ENCODE measurements around the gene FHOD3.

Gene FHOD3

DNA sequence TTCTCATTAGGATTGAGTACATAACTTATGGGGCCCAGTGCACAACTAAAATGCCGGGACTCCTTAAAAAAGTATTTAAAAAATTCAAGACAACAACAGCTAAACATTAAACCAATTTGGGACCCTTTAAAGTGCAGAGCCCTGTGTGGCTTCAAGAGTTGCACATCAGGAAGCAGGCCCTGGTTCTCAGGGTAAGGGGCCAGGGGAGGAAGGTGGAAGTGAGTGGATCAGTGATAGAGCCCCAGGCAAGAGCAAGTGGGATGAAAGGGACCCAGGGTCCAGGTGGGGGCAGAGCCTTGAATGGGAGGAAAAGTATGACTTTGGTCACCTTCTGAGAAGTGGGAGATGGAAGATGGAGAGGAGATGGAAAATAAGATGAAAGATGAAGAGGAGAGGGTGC is 2.3 kb upstream of the FHOD3 start:
- TF ChIP-seq, protein P1, sequence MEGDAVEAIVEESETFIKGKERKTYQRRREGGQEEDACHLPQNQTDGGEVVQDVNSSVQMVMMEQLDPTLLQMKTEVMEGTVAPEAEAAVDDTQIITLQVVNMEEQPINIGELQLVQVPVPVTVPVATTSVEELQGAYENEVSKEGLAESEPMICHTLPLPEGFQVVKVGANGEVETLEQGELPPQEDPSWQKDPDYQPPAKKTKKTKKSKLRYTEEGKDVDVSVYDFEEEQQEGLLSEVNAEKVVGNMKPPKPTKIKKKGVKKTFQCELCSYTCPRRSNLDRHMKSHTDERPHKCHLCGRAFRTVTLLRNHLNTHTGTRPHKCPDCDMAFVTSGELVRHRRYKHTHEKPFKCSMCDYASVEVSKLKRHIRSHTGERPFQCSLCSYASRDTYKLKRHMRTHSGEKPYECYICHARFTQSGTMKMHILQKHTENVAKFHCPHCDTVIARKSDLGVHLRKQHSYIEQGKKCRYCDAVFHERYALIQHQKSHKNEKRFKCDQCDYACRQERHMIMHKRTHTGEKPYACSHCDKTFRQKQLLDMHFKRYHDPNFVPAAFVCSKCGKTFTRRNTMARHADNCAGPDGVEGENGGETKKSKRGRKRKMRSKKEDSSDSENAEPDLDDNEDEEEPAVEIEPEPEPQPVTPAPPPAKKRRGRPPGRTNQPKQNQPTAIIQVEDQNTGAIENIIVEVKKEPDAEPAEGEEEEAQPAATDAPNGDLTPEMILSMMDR (IDR thresholded peaks at IDR 0.05; ENCODE audit: low read depth, low read length): no peak
- no peak overlapping the region for H3K4me3 ChIP-seq (ENCODE audit: low read depth, low read length)

- TF ChIP-seq, protein P1 (IDR thresholded peaks at IDR 0.05; ENCODE audit: low read depth, low read length): no peak
Observed at GRCh38 chr18:36295880-36296301, 1.6 kb upstream of the FHOD3 start.

GRCh38 chr18:36296650-36297416 is 680 bp upstream of the FHOD3 start:
- H3K4me3 ChIP-seq (ENCODE audit: low read depth, low read length): peak overlapping the region; percentile 75
- TF ChIP-seq, protein P1 (IDR thresholded peaks at IDR 0.05; ENCODE audit: low read depth, low read length): 0 out of 2 replicates have a peak, but pooled peaks have one; percentile 19

More at GRCh38 chr18:36295880-36296301, 1.6 kb upstream of the FHOD3 start:
- H3K4me3 ChIP-seq (ENCODE audit: low read depth, low read length): no peak overlapping the region

DNA sequence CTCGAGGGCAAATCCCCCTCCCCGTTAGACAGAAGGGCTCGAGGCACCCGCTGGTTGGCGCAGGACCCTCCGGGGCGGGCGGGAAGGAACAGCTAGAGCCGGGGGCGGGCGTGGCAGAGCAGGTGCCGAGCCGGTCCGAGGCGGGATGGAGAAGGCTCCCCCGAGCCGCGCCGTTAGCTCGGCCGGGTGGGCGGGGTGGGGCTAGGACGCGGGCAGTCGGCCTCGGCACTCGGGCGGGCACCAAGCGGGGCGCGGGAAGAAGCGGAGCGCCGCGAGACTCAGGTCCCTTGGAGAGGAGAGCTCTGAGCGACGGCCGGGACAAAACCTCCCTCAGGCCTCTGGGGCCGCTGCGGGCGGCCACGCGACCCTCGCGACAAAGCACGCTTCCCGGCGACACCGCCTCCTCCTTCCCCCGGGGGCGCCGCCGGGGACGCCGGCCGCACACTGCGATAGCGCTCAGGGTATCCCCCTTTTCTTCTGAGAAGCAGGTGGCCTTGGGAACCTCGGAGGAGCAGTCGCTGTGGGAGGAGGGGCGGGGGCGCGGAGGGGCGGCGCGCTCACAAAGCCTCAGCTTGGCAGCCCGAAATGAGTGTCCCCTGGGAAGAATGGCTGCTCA is 721 bp downstream of the FHOD3 start:
- H3K4me3 ChIP-seq (ENCODE audit: low read depth, low read length): peak overlapping the region; percentile 75
- TF ChIP-seq, protein P1 (IDR thresholded peaks at IDR 0.05; ENCODE audit: low read depth, low read length): no peak

GRCh38 chr18:36299015-36299414 is 1.5 kb downstream of the FHOD3 start:
- H3K4me3 ChIP-seq (ENCODE audit: low read depth, low read length): no peak overlapping the region
- TF ChIP-seq, protein P1 (IDR thresholded peaks at IDR 0.05; ENCODE audit: low read depth, low read length): no peak

DNA sequence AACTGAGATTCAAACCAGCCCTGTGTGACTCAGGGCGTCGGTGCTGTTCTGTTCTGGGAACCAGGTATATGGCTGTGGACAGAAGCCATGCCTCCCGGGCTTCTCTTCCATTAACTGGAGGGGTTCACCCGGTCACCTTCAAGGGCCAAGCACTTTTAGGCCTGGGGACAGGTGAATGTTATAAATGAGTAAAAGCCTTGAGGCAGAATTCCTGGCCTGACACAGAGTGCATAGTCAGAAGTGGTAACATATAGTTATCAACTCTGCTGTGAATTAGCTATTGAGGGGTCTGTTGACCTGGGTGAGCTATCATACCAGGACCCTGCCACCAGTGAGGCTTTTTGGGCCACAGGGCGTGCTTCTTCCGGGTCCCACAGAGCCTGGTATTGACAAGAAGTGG is 2.7 kb downstream of the FHOD3 start:
- TF ChIP-seq, protein P1 (IDR thresholded peaks at IDR 0.05; ENCODE audit: low read depth, low read length): no peak
- H3K4me3 ChIP-seq (ENCODE audit: low read depth, low read length): no peak overlapping the region

DNA sequence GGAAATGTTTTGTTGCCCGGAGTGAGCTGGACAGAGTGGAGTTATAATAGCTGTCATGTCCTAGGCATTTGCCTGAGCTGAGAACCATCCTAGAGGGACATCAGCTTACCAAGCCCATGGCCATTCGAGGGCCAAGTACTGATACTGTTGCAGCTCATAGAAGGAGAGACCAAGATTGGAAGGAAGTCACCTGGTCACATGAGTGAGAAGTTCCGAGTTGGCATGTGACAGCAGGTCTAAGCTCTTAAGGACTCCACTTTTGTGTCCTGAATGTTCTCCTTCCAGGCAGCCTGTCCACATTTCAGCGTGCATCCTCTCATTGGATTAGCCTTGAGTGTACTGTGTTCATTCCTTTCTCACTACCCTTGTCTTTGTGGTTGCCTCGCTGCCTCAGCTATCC is 4.4 kb downstream of the FHOD3 start:
- TF ChIP-seq, protein P1 (IDR thresholded peaks at IDR 0.05; ENCODE audit: low read depth, low read length): no peak
- no peak overlapping the region for H3K4me3 ChIP-seq (ENCODE audit: low read depth, low read length)
